Upper lobe of left lung (tissue), 6 donors: Measurements from ENCODE around the gene LILRB5. TPM values are rescaled to one million over a fixed set of nuclear protein-coding genes. Genes with fewer than 3 reads are reported as not detected.
"Not testable (repeated sequence)": the region's sequence is repeated elsewhere in the genome, so short reads cannot be mapped to it uniquely, and the experiment has no call there.

Experiments
- ATAC-seq, 2 donors: fragments of 200-7000 bp; cut with Tn5 transposase; one replicate each; pipeline ENCODE4 v1.9.1; 2022; ENCODE audit warnings: mild to moderate bottlenecking in 2 of 2, moderate library complexity in 2 of 2; ENCODE audit not compliant: low FRiP score in 2 of 2
- DNase-seq, 2 donors: peaks; one replicate each; pipeline ENCODE4 v3.0.0-alpha.2; 2019 to 2020
- H3K27ac ChIP-seq, 4 donors: fragments of 200-600 bp; sonication (generic); one replicate each; pipeline ENCODE4 v1.5.1; 2016 to 2019
- H3K27me3 ChIP-seq, 4 donors: fragments of 200-600 bp; sonication (generic); one replicate each; pipeline ENCODE4 v1.5.1; 2017 to 2019
- H3K36me3 ChIP-seq, 4 donors: fragments of 200-600 bp; sonication (generic); one replicate each; pipeline ENCODE4 v1.5.1; 2016 to 2019
- H3K4me1 ChIP-seq, 4 donors: fragments of 200-600 bp; sonication (generic); one replicate each; pipeline ENCODE4 v1.5.1; 2018 to 2019
- H3K4me3 ChIP-seq, 4 donors: fragments of 200-600 bp; sonication (generic); one replicate each; pipeline ENCODE4 v1.5.1; 2017 to 2019; ENCODE audit warnings: mild to moderate bottlenecking in 2 of 4, moderate library complexity in 1 of 4
- H3K9me3 ChIP-seq, 4 donors: fragments of 200-600 bp; sonication (generic); one replicate each; pipeline ENCODE4 v1.5.1; 2018 to 2019
- EP300 ChIP-seq, 4 donors: sonication (generic); formaldehyde crosslinking; IDR thresholded peaks; one replicate each; pipeline ENCODE4 v1.5.1; 2017; ENCODE audit warnings: antibody characterized with exemption in 4 of 4, control low read depth in 2 of 4
- POLR2A ChIP-seq, 4 donors: fragments of 450-650 bp; IDR thresholded peaks; one replicate each; pipeline ENCODE4 v1.5.1; 2016 to 2017; ENCODE audit warnings: antibody characterized with exemption in 4 of 4, mild to moderate bottlenecking in 2 of 4
- POLR2AphosphoS5 ChIP-seq, 2 donors: sonication (generic); formaldehyde crosslinking; IDR thresholded peaks; one replicate each; pipeline ENCODE4 v1.5.1; 2017; ENCODE audit warnings: antibody characterized with exemption in 2 of 2
- WGBS, 2 donors: methylation state at CpG; one replicate each; pipeline ENCODE4 v1.1.5; 2017 to 2018; 5-methylcytosine and 5-hydroxymethylcytosine counted together
- total RNA-seq, 6 donors: library from RNA; depleted of rRNA in 4 of 6; stranded (reverse); fragments of >200 nt in 4 of 6; gene quantifications; one replicate each; pipeline versions ENCODE4 v1.1.0 to v1.2.1, GENCODE V29; 2016 to 2021
- TF ChIP-seq, protein P1 (sequence below), 6 experiments: fragments of 450-650 bp in 4 of 6; fragments of 200-600 bp in 2 of 6; sonication (generic) in 2 of 6; IDR thresholded peaks; one replicate each; pipeline ENCODE4 v1.5.1; 2016 to 2019; ENCODE audit warnings: antibody characterized with exemption in 6 of 6
- donor health status: DM: no; HTN: no; CAD: no; lungs with moderate emphysema.
- donor health status: DM: no; HTN: yes; CAD: no; lungs with severe emphysema.

Gene LILRB5
- total RNA-seq, 6 donors from 2014 or later, result 5.1 to 54.5 (median 10.0) TPM

DNA sequence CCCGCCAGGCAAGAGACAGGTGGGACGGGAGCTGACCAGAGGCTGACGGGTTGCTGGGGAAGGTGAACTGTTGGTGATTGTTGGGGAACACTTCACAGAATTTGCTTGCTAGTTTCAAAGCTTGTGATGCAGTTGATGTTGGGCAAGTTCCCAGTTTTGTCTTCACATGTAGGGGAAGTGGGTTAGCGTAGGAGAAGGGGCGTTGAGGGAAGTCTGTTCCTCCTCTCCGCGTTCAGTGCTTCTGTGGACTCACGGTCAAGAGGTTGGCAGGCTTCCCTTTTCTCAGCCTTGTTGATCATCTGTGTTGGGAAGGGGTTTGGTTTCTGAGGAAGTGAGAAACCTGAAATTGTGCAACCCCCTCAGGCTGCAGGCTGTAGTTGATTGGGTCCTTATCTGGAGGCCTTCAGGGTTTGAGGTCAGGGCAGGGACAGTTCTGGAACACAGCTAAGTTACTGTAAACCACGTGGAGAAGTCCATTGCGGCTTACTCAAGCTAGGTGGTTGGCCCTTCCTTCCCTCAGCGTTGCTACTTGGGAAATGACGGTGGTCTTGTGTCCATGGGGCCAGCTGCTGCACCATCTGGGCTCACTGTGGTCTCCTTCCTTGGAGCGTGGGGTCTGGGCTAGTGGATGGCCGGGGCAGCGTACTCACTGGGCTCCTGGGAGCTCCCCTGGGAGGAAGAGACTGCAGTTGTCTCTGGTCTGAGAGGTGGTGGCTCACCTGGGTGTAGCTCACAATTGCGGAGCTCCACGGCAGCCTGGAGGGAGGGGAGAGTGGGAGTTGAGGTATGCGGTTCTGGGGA, 48.9 kb downstream of the LILRB5 start:
- Histone ChIP-seq H3K4me1 (peaks cover 66 to 83% (median 81%) of the 10 kb centered on the region in 4 donors), H3K27me3 (no peaks in the 10 kb centered on the region), H3K36me3 (peaks cover 3 to 56% (median 44%) of the 10 kb centered on the region in 4 donors), H3K4me3 (peak overlapping the region in 2 of 4 donors; percentile 10 to 86), H3K9me3 (no peaks in the 10 kb centered on the region), H3K27ac (peak overlapping the region; percentile 91 to 96 (median 95))
- WGBS, 2 donors, result 38 to 55% methylated on average over 12 of the region's 18 CpGs
- DNase-seq, result peak in 1 of 2 donors; percentile 97
- ATAC-seq, result peak; percentile 81
- TF ChIP-seq POLR2AphosphoS5 (IDR thresholded peaks at IDR 0.05), result peak; percentile 86 to 98
- peak in 3 of 4 donors; percentile 41 to 73 (median 54) for TF ChIP-seq POLR2A (IDR thresholded peaks at IDR 0.05)
- TF ChIP-seq, protein P1, sequence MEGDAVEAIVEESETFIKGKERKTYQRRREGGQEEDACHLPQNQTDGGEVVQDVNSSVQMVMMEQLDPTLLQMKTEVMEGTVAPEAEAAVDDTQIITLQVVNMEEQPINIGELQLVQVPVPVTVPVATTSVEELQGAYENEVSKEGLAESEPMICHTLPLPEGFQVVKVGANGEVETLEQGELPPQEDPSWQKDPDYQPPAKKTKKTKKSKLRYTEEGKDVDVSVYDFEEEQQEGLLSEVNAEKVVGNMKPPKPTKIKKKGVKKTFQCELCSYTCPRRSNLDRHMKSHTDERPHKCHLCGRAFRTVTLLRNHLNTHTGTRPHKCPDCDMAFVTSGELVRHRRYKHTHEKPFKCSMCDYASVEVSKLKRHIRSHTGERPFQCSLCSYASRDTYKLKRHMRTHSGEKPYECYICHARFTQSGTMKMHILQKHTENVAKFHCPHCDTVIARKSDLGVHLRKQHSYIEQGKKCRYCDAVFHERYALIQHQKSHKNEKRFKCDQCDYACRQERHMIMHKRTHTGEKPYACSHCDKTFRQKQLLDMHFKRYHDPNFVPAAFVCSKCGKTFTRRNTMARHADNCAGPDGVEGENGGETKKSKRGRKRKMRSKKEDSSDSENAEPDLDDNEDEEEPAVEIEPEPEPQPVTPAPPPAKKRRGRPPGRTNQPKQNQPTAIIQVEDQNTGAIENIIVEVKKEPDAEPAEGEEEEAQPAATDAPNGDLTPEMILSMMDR (IDR thresholded peaks at IDR 0.05), result peak in 1 of 6 experiments; percentile 1
- TF ChIP-seq EP300 (IDR thresholded peaks at IDR 0.05), result peak; percentile 94 to 97 (median 96)

DNA sequence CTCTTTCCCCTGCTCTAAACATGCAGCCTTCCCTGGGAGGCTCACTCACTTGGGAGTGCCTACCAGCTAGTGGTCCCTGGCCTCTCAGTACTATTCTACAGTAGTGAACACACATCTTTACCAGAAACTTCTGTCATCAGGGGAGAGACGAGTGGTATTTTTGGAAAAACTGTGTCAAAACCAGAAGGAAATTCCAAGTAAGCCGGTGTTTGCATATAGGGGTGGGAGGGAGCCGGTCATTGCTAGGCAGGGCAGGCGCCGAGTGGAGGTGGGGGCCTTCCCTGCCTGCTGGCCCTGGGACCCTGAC, 49.4 kb downstream of the LILRB5 start:
- ATAC-seq (no peak), DNase-seq (peak in 1 of 2 donors; percentile 84)
- no peaks in the 10 kb centered on the region for H3K27me3 ChIP-seq
- peak overlapping the region; percentile 89 to 96 (median 95) for H3K27ac ChIP-seq
- peaks cover 71 to 89% (median 87%) of the 10 kb centered on the region in 4 donors for H3K4me1 ChIP-seq
- peak overlapping the region in 1 of 4 donors; percentile 86 for H3K4me3 ChIP-seq
- peaks cover 3 to 62% (median 50%) of the 10 kb centered on the region in 4 donors for H3K36me3 ChIP-seq
- TF ChIP-seq, protein P1 (IDR thresholded peaks at IDR 0.05), result no peak
- WGBS, 2 donors, result 16 to 51% methylated on average over 5 of the region's 5 CpGs
- no peaks in the 10 kb centered on the region for H3K9me3 ChIP-seq

DNA sequence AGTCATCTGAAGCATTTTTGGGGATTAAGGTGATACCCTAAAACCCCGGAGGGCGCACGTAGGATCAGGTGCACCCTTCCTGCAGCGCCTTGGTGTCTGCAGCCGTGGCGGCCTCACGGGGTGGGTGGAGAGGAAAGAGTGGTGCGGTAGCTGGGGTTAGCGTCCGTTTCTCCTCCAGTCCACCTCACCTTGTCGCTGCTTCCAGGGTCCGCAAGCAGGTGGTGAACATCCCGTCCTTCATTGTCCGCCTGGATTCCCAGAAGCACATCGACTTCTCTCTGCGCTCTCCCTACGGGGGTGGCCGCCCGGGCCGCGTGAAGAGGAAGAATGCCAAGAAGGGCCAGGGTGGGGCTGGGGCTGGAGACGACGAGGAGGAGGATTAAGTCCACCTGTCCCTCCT, 49.9 kb downstream of the LILRB5 start:
- peak in 1 of 2 donors; percentile 85 for DNase-seq
- not testable (repeated sequence) for H3K27me3 ChIP-seq, H3K9me3 ChIP-seq, ATAC-seq
- H3K27ac ChIP-seq, result peak overlapping the region; percentile 89 to 96 (median 95)
- H3K4me1 ChIP-seq, result peaks cover 76 to 93% (median 91%) of the 10 kb centered on the region in 4 donors
- WGBS, 2 donors, result 72 to 73% methylated on average over 22 to 23 of the region's 23 CpGs
- H3K4me3 ChIP-seq, result peak overlapping the region in 2 of 4 donors; percentile 2 to 86
- peaks cover 3 to 66% (median 54%) of the 10 kb centered on the region in 4 donors for H3K36me3 ChIP-seq

DNA sequence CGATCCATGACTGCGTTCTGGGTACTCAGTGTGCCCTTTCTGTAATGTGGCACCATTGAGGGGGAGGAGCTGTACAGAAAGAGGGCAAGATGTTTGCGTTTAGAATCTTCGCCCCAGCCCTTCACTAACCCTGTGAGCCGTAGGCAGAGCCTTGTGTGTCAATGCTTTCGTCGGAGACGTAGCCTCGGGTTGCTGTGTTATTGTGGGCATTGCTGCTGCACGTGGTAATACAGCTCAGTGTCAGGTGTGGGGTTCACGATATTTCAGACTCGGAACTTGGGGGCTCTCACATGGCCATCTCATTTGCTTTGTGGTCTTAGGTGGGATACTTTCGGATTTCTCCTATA, 50.3 kb downstream of the LILRB5 start:
- peaks cover 80 to 97% (median 95%) of the 10 kb centered on the region in 4 donors for H3K4me1 ChIP-seq
- no peak for TF ChIP-seq POLR2A (IDR thresholded peaks at IDR 0.05)
- TF ChIP-seq, protein P1 (IDR thresholded peaks at IDR 0.05), result no peak
- no peak for TF ChIP-seq POLR2AphosphoS5 (IDR thresholded peaks at IDR 0.05)
- TF ChIP-seq EP300 (IDR thresholded peaks at IDR 0.05), result no peak
- DNase-seq (no peak), ATAC-seq (no peak)
- WGBS, 2 donors, result 67 to 81% methylated on average over 9 to 13 of the region's 13 CpGs
- no peaks in the 10 kb centered on the region for H3K27me3 ChIP-seq
- H3K27ac ChIP-seq, result peak overlapping the region; percentile 89 to 96 (median 95)
- H3K9me3 ChIP-seq, result no peaks in the 10 kb centered on the region
- peaks cover 3 to 70% (median 58%) of the 10 kb centered on the region in 4 donors for H3K36me3 ChIP-seq
- H3K4me3 ChIP-seq, result peak overlapping the region in 2 of 4 donors; percentile 2 to 86

DNA sequence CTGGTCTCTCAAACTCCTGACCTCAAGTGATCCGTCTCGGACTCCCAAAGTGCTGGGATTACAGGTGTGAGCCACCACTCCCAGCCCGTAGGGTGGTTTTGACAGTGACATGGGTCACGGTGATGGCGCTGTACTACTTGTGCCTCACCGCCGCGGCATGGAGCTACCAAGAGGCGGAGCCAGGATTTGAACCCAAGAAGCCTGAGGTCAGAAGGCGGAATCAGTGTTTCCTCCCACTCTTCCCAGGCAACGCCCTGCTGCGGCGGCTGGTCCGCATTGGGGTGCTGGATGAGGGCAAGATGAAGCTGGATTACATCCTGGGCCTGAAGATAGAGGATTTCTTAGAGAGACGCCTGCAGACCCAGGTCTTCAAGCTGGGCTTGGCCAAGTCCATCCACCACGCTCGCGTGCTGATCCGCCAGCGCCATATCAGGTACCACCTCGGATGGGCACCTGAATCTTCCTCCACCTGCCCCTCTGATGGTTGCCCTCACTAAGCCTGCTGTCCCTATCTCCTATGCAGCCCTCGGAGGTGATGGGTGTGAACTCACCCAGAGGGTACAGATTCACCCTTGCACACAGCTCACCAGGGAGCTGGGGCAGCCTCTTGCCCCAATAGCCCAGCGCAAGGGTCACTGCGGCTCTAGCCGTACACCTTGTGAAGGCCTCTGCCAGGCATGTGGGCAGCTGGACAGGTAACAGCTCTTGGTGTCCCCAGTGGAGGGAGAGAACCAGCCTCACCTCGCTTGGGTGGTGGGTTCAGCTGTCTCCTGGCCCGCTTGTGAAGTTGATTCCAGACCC, 50.8 kb downstream of the LILRB5 start:
- Histone ChIP-seq H3K9me3 (no peaks in the 10 kb centered on the region), H3K4me3 (peak overlapping the region in 1 of 4 donors; percentile 86), H3K36me3 (peaks cover 3 to 75% (median 61%) of the 10 kb centered on the region in 4 donors), H3K4me1 (peaks cover 84 to 99% (median 98%) of the 10 kb centered on the region in 4 donors), H3K27ac (peak overlapping the region; percentile 89 to 96 (median 95)), H3K27me3 (no peaks in the 10 kb centered on the region)
- WGBS, 2 donors, result 83 to 93% methylated on average over 16 to 24 of the region's 27 CpGs
- no peak for ATAC-seq
- TF ChIP-seq POLR2A (IDR thresholded peaks at IDR 0.05) (peak in 1 of 4 donors; percentile 30), EP300 (IDR thresholded peaks at IDR 0.05) (no peak), POLR2AphosphoS5 (IDR thresholded peaks at IDR 0.05) (peak in 1 of 2 donors; percentile 16)
- TF ChIP-seq, protein P1 (IDR thresholded peaks at IDR 0.05), result no peak
- peak in 1 of 2 donors; percentile 83 for DNase-seq
